WI38 (cell line): ENCODE measurements around the gene MLLT1.

Experiments
- H3K4me3 ChIP-seq: 2 replicates; pipeline ENCODE4 v1.5.1; 2011; ENCODE audit warnings: low read depth, mild to moderate bottlenecking, control low read depth, low read length
- CTCF ChIP-seq: IDR thresholded peaks from 2 replicates; pipeline ENCODE4 v1.5.1; 2012; ENCODE audit warnings: low read depth, mild to moderate bottlenecking, control low read depth, low read length

The MLLT1 gene

DNA sequence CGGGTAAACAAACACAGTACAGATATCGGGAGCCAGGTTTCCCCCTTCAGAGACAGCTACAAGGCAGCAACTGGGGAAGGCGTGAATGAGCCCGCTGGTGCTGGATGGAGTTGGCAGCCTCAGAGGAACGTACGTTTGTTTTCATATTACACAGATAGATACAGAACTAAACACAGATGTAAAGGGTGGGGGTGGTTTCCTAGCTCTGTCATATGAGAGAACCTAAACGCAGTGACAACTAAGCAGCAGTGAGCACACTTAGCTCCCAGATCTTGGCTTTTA lies 32.8 kb downstream of the MLLT1 start:
- no peak for TF ChIP-seq CTCF
- H3K4me3 ChIP-seq, result no peak overlapping the region

DNA sequence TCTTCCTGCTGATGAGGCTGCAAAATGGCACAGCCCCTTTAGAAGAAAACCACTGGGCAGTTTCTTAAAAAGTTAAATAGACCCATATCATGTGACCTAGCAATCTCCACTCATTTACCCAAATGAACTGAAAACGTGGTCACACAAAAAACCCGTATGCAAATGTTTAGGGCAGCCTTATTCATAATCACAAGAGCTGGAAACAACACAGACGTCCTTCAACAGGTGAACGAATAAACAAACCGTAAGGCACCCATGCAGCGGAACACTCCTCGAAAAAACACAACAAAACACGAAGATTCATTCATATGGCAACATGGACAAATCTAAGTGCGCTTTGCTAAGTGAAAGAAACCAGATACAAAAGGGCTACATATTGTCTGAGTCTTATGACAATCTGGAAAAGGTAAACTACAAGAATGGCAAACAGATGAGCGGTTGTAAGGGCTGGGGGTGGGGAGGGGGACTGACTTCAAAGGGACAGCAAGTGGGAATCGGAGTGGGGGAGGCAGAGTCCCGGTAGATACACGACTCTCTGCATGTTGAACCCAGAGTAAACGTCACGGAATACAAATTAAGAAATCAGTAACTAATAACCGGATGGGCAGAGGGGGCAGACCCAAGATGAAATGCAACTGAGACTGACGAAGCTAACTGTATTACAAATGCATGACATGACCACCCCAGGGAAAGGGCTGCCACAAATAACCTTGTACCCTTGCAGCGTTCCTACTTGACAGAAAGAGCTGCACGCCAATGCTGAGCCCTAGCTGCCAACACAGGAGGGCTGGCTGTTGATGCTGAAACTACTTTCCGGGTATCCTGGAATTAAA lies 33.4 kb downstream of the MLLT1 start:
- no peak overlapping the region for H3K4me3 ChIP-seq
- TF ChIP-seq CTCF, result no peak

DNA sequence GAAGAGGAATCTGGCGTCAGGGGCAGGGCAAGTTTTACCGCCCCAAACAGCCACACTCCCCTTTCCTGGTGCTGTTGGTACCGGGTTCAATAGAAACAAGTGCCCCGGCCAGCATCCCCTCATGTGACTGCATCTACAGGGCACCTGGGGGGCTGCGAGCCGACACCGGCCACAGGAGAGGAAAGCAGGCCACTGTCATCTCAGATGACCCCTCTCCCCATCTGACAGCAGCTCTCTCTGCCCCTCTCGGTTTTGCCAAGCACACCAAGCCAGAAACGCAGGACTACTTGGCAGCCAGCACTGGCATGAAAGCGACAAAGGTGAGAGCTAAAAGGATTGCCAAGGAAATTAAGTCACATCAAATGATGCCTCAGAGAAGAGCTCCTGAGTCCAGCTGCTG lies 37.1 kb downstream of the MLLT1 start:
- TF ChIP-seq CTCF, result no peak
- H3K4me3 ChIP-seq, result no peak overlapping the region

DNA sequence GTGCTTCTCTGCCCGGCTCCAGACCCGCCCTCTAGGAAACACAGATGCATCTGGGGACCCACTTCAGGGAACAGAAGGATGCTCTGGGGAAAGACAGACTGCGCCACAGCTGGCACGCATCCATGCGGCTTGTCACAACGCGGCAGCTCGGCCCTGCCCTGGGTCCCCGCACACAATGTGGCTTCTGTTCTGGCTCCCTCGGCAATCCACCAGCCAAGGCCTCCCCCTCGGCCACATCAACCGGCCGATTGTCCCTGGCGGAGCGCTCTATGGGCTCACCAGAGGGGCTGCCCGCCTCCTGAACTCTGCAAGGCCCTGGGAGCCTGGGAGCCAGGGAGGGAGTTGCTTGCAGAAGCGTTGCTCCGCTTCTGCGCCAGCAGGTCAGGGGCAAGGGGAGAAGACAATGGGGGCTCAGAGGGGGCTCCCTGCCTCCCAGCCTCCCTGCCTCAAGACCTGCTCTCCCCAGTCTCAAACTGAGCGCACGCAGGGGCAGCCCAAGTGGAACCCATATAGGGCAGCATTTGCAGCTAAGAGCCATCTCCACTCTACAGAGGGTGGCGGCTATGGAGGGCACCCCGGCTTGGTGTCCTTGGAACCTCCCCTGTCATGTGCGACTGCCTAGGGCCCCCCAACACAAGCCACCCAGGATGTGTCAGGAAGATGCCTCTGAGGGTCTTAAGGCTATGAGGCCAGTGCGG lies 37.9 kb downstream of the MLLT1 start:
- no peak for TF ChIP-seq CTCF
- H3K4me3 ChIP-seq, result no peak overlapping the region

- TF ChIP-seq CTCF, result no peak
- no peak overlapping the region for H3K4me3 ChIP-seq
Measured at GRCh38 chr19:6241056-6241455, 38.7 kb downstream of the MLLT1 start.

DNA sequence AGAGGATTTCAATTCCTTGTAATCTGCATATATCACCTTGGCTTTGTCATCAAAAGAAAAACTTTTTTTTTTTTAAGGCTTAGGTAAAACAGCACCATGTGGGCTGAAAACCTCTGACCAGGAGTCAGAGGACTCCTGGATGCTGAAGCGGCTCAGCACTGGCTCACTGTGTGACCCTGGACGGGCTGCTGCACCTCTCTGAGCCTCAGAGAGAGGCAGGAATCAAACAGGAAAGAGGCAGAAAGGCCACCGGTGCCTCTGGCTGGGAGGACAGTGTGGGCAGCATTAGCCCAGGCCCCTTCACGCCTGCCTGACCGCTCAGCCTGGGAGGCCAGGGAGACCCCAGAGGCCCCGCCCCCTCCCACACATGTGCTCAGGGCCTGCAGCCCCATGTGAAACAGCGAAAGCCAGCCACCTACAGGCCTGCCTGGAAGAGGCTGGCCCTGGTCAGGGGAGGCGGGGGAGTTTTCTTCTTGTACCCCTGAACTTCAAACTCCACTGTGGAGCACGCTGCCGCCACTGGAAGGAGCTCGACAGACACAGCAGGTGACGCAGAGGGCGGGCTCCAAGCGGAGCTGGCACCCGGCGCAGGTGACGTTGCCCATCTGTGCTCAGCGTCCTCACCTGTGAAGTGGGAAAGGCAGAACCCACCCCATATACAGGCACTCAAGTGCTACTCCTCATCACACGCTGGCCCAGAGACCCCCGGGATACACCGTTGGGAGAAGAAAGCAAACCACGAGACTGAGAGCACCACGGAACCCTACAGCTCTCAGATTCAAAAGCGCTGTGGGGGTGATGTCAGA lies 39.7 kb downstream of the MLLT1 start:
- TF ChIP-seq CTCF, result no peak
- no peak overlapping the region for H3K4me3 ChIP-seq

DNA sequence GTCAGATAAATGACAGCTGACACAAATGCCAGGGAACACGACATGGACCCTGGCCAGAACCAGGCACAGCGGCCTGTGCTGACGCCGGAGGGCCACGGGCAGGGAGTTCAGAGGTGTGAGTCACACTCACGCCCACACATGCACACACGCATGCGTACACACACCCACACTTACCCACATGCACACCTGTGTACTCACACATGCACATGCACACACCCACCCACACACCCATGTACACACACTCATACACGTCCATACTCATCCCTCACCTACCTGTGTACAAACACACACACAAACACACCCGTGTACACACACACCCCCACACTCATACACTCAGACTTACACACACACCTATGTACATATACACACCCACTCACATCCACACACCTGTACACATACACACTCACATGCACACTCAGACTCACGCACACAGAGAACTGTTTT lies 40.4 kb downstream of the MLLT1 start:
- no peak for TF ChIP-seq CTCF

More for the DNA sequence above, 40.4 kb downstream of the MLLT1 start:
- no peak overlapping the region for H3K4me3 ChIP-seq
